ENCODE measurements around the gene LMX1A.
A peak's percentile ranks its signal among the peaks of the same experiment; 100 is the strongest.

Gene LMX1A

GRCh38 chr1:165367375-165367993, 11.0 kb upstream of the LMX1A start:
- peak; percentile 44 for DNase-seq (ENCODE audit: low spot score)

DNA sequence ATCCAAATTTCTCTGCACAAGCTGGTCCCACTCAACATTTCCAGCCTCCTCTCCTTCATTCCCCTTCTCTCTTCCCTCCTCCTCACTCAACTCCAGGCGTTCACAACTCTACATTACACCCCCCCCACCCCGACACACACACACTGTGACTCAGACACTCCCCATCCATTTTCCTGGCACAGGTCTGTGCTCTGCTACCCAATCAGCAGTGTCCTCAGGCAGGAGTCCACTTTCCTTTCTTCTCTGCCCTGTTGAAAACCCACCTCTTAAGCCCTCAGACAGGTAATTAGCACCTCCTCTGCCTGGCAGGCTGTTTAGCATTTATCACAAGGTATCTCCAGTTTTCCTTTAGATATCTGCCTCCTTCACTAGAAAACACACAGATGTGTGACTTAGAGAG, 8.8 kb upstream of the LMX1A start:
- no peak for DNase-seq (ENCODE audit: low spot score)

DNA sequence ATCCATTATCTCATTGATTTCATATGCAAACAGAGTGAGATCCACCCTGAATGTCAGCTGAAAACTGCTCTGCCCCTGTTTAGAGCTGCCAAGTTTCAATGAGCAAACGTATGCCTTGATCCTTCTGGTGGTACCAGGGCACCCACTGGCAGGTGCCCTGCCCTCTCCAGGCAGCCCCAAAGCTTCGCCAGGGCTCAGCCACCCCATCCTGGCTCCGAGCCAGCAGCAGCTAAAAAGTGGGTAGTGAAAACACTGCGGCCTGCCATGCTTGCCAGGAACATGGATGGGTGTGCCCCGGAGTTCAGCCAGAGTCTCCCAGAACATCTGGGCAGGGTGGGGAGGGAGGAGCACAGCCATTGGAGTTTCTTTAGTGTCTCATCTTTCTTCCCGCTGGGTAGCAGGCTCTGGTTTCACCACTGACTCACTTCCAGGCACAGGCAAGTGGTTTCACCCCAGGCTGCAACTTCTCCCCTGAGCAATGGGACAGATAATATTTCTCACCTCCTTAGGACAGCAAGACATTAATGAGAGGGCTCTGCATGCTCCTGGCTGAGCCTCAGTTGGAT, 8.1 kb upstream of the LMX1A start:
- no peak for DNase-seq (ENCODE audit: low spot score)

DNA sequence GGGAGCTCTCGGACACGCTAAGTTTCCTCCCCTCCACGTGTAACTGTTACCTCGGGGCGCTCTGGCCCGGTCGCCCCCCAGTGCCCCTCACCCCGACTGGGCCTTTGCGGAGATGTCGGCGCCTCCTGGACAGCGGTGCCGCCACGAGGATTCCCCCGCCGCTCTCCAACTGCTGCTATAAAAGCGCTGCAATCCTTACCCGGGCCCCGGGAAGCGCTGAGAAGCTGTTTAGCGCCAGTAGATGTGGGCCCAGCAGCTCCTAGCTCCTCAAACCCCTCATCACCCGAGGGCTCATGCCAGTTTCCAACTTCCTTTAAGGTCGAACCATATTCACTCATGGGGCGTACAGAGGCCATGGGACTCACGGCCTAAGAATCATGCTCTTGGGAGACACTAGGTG, 361 bp upstream of the LMX1A start:
- no peak for DNase-seq (ENCODE audit: low spot score)

DNA sequence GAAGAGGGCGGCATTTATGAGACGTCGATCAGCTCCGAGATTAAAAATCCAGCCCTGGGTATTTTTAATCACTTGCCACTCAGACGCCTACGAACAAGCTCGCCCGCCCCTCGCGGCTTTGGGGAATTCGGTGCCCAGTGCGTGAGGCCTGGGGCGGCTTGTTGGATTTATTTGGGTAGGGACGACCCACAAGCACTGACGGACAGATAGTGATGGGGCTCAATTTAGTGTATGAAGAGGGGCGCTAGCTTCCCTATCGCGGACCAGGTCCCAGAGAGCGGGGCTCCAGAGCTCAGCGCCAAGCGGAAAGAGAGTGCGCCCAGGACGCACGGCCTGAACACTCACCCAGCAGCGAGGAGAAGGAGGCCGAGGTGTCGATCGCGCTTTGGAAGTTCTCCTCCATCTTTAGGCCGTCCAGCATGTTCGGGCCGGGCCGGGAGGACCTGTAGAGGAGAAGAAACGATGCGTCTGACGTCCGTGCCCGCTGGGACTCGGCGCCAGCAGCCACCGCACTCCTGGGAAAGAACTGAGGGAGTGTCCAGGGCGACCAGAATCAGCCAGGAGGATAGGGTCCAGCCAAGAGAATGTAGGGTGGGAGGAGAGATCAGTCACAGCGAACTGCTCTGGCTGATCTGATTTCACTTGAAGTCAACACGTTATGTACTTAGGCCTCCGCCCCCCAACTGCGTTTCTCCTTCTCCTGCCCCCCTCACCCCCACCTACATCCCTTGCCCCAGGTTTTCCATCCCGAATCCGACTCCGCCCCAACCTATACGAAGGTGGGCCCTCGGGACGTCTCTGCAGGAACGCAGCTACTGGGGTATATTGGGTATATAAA, 1.2 kb downstream of the LMX1A start:
- DNase-seq (ENCODE audit: low spot score), result no peak

DNA sequence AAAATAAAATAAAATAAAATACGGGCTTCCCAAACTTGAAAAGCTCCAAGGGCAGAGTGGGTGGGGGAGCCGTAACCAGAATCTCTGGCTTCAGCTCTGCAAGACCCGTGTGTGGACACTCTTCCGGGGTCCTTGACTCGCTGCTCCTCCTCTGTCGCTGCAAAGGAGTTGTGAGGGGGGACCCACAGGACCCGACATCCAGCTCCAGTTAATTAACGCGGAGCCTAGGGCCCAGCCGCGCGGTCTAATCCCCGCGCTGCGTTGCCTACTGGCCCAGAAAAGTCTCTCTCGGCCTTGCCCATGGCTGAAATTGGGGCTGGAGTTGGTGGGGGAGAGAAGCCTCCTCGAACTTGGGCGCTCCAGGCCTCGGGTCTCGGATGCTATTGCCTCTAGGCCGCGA, 1.8 kb downstream of the LMX1A start:
- DNase-seq (ENCODE audit: low spot score), result no peak

- DNase-seq (ENCODE audit: low spot score), result no peak
These were observed 2.5 kb downstream of the LMX1A start for GRCh38 chr1:165353731-165354671.

DNA sequence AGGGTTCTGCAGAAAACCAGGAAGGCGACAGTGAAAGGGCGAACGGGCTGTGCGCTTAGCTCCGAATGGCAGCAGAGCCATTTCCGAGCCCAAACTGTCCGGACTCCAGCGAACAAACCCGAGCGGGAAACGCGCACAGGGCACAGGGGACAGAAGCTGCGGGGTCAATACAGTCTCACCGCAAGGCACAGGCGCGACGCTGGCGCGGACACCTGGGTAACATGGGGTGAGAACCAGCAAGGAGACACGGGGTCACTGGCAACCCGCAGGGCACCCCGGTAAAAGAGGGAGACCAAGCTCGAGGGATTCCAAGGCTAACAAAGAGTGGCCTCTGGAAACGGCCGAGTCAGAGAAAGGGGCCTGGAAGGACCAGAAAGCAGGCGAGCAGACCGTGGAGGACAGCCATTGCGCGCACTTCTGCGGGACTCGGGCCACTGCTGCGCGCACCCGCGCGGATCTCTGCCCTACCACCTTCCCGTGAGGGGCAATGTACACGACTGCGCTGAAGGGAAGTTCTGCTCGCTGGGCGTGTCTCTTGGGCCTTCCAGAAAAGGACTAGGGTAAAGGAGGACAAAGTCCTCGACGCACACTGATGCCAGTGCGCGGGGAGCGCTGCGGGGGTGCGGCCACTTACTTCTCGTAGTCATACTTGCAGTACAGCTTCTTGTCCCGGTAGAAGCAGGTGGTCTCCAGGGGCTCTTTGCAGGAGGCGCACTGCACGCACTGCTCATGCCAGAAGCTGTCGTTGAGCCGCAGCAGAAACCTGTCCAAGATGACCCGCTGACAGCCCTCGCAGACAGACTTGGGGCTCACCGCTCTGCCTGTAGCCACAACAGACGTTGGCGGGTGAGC, 3.8 kb downstream of the LMX1A start:
- DNase-seq (ENCODE audit: low spot score), result peak; percentile 16

DNA sequence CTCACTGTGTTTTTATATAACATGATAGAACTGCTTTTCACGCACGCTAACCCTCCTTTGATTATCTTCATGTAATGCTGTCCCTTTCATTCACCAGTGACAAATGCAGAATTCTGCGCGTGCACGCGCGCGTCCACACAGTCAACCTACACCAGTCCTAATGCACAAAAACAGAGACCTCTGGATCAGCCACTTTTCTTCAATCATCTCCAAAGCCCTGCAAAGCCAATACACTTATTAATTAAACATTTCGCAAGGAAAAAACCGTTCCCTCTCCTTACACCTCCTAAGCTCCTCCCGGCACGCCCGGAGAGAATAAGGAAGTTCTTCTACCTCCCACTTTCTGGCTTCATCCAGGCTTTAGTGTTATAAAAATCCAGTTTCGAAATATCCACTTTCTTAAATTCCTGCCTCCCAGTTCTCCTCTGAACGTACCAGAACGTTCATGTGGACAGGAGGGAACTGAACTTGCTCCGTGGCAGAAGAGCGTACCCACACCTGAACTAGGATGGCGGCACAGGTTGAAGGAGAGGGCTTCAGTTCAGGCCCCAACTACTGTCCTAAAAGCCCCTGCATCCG, 4.6 kb downstream of the LMX1A start:
- DNase-seq (ENCODE audit: low spot score), result no peak

GRCh38 chr1:165350840-165351239, 5.7 kb downstream of the LMX1A start:
- no peak for DNase-seq (ENCODE audit: low spot score)

DNA sequence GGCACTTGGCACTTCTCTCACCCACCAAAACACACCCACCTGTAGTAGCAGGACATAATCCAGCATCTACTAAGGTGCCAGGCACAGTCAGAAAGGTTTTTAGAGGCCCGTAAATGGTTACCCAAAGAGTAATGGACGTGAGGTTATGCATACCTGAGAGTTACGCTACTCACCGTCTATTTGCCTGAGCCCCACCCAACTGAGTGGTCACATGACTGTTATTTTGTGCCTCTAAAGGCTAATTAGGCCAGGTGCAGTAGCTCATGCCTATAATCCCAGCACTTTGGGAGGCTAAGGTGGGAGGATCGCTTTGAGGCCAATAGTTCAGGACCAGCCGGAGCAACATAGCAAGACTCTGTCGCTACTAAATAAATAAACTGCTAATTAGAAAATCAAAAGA, 11.0 kb downstream of the LMX1A start:
- no peak for DNase-seq (ENCODE audit: low spot score)

GRCh38 chr1:165344736-165345135, 11.8 kb downstream of the LMX1A start:
- no peak for DNase-seq (ENCODE audit: low spot score)

DNA sequence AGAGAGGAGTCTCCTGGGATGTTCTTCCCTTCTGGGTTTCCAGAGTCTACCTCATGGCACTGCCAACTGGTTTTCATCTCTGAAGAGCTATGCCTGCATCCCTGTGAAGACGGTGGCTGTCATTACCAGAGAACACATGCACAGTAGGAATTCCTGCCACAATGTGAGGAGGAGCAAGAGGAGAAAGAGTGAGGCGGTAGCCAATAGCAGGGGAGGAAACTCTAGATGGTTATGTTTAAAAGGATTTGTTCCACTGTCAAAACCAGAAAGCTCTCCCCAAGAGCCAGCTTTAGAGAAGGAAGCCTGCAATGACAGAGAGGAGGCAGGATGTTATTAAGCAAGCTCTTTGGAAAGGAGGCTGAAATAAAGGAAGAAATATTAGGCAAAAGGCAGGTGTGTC, 12.3 kb downstream of the LMX1A start:
- DNase-seq (ENCODE audit: low spot score), result no peak

GRCh38 chr1:165342587-165342986, 13.9 kb downstream of the LMX1A start:
- DNase-seq (ENCODE audit: low spot score), result no peak

DNA sequence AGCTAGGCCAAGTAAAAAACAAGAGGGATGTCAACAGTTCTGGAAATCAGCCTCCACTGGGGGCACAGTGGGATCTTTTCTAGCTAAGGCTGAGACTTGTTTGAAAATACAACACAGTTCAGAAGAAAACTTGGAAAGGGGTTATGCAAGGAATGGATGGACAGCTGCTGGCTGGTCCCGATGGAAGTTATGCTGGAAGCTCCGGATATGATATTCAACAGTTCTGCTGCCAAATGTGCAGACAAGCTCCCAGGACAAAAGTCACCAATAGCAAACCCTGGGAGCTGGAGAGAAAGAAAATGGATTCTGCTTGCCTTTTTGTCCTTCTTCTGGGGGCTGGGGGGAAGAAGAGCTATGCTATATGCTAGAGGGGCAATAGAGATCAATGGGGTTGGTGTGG, 14.3 kb downstream of the LMX1A start:
- DNase-seq (ENCODE audit: low spot score), result no peak

- DNase-seq (ENCODE audit: low spot score), result no peak
These were observed 17.4 kb downstream of the LMX1A start for GRCh38 chr1:165339164-165339563.

GRCh38 chr1:165330483-165330882, 26.0 kb downstream of the LMX1A start:
- DNase-seq (ENCODE audit: low spot score), result no peak

GRCh38 chr1:165329104-165329503, 27.4 kb downstream of the LMX1A start:
- no peak for DNase-seq (ENCODE audit: low spot score)

DNA sequence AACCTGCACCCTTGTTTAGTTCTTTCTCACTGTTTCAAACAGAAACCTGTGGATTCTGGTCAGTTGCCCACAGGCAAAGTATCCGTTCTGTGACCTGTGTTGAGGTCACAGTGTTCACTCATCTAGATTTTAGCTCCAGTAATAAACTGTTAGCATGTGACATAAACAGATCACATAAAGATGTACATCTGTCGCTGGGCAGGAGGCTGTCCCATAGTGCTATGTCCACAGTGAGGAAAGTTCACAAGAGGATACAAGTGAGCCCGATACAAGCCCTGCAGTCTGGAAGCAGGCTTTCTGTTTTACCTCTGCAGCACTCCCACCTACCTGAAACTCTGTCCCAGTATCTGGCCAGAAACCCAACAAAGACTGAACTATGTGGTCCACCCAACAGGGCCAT, 28.4 kb downstream of the LMX1A start:
- no peak for DNase-seq (ENCODE audit: low spot score)

DNA sequence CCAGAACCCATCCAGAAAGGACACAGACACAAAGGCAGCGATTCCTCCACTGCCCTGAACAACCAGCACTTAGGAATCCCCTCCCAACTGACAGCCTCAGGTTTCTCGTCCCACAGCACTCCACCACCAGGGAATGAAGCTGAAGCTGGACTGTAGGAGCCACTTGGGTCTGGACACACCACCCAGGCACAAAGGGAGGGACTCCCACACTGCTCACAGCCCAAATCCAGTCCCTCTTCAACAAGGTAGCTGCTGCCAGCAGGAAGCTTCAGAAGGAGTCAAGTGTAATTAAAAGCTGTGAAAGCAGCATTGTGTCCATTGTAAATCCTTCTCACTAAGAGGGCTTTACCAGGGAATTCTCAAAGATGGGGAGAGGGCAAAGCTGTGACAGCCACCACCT, 29.0 kb downstream of the LMX1A start:
- no peak for DNase-seq (ENCODE audit: low spot score)

Measured in SW480 (cell line).